Heart left ventricle (tissue), 16 donors: Measurements from ENCODE around the gene EXOSC5. TPM values are rescaled to one million over a fixed set of nuclear protein-coding genes. Genes with fewer than 3 reads are reported as not detected.

Experiments
- ATAC-seq, 4 donors: fragments of 200-7000 bp; cut with Tn5 transposase; one replicate each; pipeline ENCODE4 v1.9.1; 2020 to 2022; ENCODE audit warnings: moderate library complexity in 4 of 4, mild to moderate bottlenecking in 3 of 4, moderate number of reproducible peaks in 1 of 4
- DNase-seq, 5 donors: peaks; one replicate each; pipeline ENCODE4 v3.0.0-alpha.2; 2020
- H3K27ac ChIP-seq, 12 donors: fragments of 200-600 bp; sonication (generic) in 4 of 12; one replicate each; pipeline versions ENCODE4 v1.5.0 to v1.8.0; 2016 to 2022; ENCODE audit warnings: mild to moderate bottlenecking in 2 of 12
- H3K27me3 ChIP-seq, 9 donors: fragments of 200-600 bp; sonication (generic) in 2 of 9; one replicate each; pipeline versions ENCODE4 v1.5.1 to v1.8.0; 2016 to 2022; ENCODE audit warnings: mild to moderate bottlenecking in 3 of 9
- H3K36me3 ChIP-seq, 9 donors: fragments of 200-600 bp; sonication (generic) in 2 of 9; one replicate each; pipeline versions ENCODE4 v1.5.0 to v1.8.0; 2018 to 2022; ENCODE audit warnings: mild to moderate bottlenecking in 2 of 9
- H3K4me1 ChIP-seq, 12 donors: fragments of 200-600 bp; sonication (generic) in 4 of 12; one replicate each; pipeline versions ENCODE4 v1.5.0 to v1.8.0; 2016 to 2022; ENCODE audit warnings: mild to moderate bottlenecking in 3 of 12
- H3K4me3 ChIP-seq, 12 donors: fragments of 200-600 bp; sonication (generic) in 4 of 12; one replicate each; pipeline versions ENCODE4 v1.5.0 to v1.8.0; 2017 to 2022; ENCODE audit warnings: mild to moderate bottlenecking in 9 of 12, moderate library complexity in 4 of 12
- H3K9me3 ChIP-seq, 12 donors: fragments of 200-600 bp; sonication (generic) in 4 of 12; one replicate each; pipeline versions ENCODE4 v1.5.0 to v1.8.0; 2016 to 2022; ENCODE audit warnings: mild to moderate bottlenecking in 1 of 12
- CTCF ChIP-seq, 12 donors: fragments of 200-600 bp; sonication (generic) in 4 of 12; IDR thresholded peaks; one replicate each; pipeline versions ENCODE4 v1.5.0 to v1.8.0; 2018 to 2022; ENCODE audit warnings: antibody characterized with exemption in 12 of 12, mild to moderate bottlenecking in 5 of 12
- POLR2A ChIP-seq, 2 donors: fragments of 450-650 bp; IDR thresholded peaks; one replicate each; pipeline ENCODE4 v1.6.1; 2017; ENCODE audit warnings: antibody characterized with exemption in 2 of 2, mild to moderate bottlenecking in 2 of 2, moderate library complexity in 2 of 2
- WGBS, 4 donors: extraction: QIAGEN DNeasy Blood & Tissue Kit in 2 of 4; methylation state at CpG; one replicate each; pipeline versions ENCODE4 v1.1.5 to v1.1.7; 2013 to 2018; 5-methylcytosine and 5-hydroxymethylcytosine counted together
- intact Hi-C, 10 donors: fragments of 100-400 bp; cut with DNase I; formaldehyde crosslinking; loops; one replicate each; pipeline versions ENCODE4 v1.11.1 to v1.14.2; 2022
- polyA plus RNA-seq, 2 donors: library from polyadenylated mRNA; stranded (reverse); fragments of 200-250 nt; gene quantifications; one replicate each; pipeline ENCODE4 v1.2.3, GENCODE V29; 2013
- total RNA-seq, 9 donors: library from RNA; depleted of rRNA in 2 of 9; stranded (reverse); fragments of >200 nt in 2 of 9; fragmentation: NEBNext Ultra II Directional in 3 of 9; extraction: Animal tissue kit (Norgen Biotek cat#: 25700) in 3 of 9; gene quantifications; one replicate each; pipeline versions ENCODE4 v1.1.0 to v1.2.4, GENCODE V29; 2016 to 2023
- donor health status: ischemic (EF 13 %, LVEDD 7.1; RV severe dilation, severe dysfunction).
- donor health status: healthy with polysubstance abuse.
- donor health status: DM: no; HTN: yes; CAD: no.
- donor health status: DM: no; HTN: no; CAD: no.
- donor health status: ischemic (EF 25% LVEDD 6.9; RV normal size, moderate dysfunction).
- donor health status: ischemic (EF 25% LVEDD 5.7; RV mildly dilated, moderate dysfunction).
- donor health status: healthy.
- donor health status: DM: yes; HTN: yes; CAD: no.
- donor health status: ischemic (EF 35%, LVEDD 5.7; RV mildly dilated, moderate dysfunction).
- donor health status: nonischemic (EF 11% LVEDD 7.7; RV severe dilation, severe dysfunction).
- donor health status: DM: yes; HTN: yes; CAD: no.
- donor health status: PGD.
- donor health status: ischemic (EF 29% LVEDD 5.4; RV normal size, mild dysfunction).
- donor health status: nonischemic (EF 23%, LVEDD 6.1; RV moderate dilation, normal function).

The EXOSC5 gene
- total and polyA plus RNA-seq, 11 donors = 9.6 to 40.4 (median 13.7) TPM

- Histone ChIP-seq H3K36me3 (peaks cover 0 to 99% (median 68%) of the 10 kb centered on the region in 9 donors), H3K4me1 (peaks cover 0 to 26% (median 0%) of the 10 kb centered on the region in 12 donors), H3K4me3 (no peak overlapping the region), H3K9me3 (no peaks in the 10 kb centered on the region), H3K27me3 (no peaks in the 10 kb centered on the region), H3K27ac (peak overlapping the region in 1 of 12 donors; percentile 35)
- peak in 2 of 4 donors; percentile 52 to 68 for ATAC-seq
- no peak for TF ChIP-seq POLR2A (IDR thresholded peaks at IDR 0.05)
- TF ChIP-seq CTCF (IDR thresholded peaks at IDR 0.05) = no peak
- 89 to 94% (median 92%) methylated on average over 20 of the region's 20 CpGs for WGBS, 4 donors
- intact Hi-C loops = no loop called here
- no peak for DNase-seq
These were observed 55.3 kb downstream of the EXOSC5 start for GRCh38 chr19:41341669-41342490.

- Histone ChIP-seq H3K4me1 (peaks cover 0 to 35% (median 5%) of the 10 kb centered on the region in 12 donors), H3K27ac (no peak overlapping the region), H3K4me3 (no peak overlapping the region), H3K27me3 (no peaks in the 10 kb centered on the region), H3K36me3 (peaks cover 0 to 96% (median 55%) of the 10 kb centered on the region in 9 donors), H3K9me3 (no peaks in the 10 kb centered on the region)
- DNase-seq (no peak), ATAC-seq (no peak)
- intact Hi-C loops = no loop called here
- WGBS, 4 donors = 96 to 98% (median 97%) methylated on average over 5 of the region's 5 CpGs
- no peak for TF ChIP-seq POLR2A (IDR thresholded peaks at IDR 0.05)
- no peak for TF ChIP-seq CTCF (IDR thresholded peaks at IDR 0.05)
These were observed 57.2 kb downstream of the EXOSC5 start for GRCh38 chr19:41339936-41340335.

Other genes with a start within 250 kb of the EXOSC5 start
- 1 to 10 TPM in 2 of 9 donors, under 1 TPM in 7; 0.18 to 3.8 (median 0.37) TPM for gene CYP2S1, start 204.1 kb downstream of the EXOSC5 start, total RNA-seq
- gene CYP2S1, start 204.1 kb downstream of the EXOSC5 start, polyA plus RNA-seq = under 1 TPM; 0.11 to 0.35 TPM
- gene AXL, start 178.1 kb downstream of the EXOSC5 start, total RNA-seq = 10 to 100 TPM in 7 of 9 donors, 1 to 10 TPM in 2; 9.3 to 62.5 (median 13.2) TPM
- 10 to 100 TPM in 1 of 2 donors, 1 to 10 TPM in 1; 5.0 to 21.1 TPM for gene AXL, start 178.1 kb downstream of the EXOSC5 start, polyA plus RNA-seq
- gene HNRNPUL1, start 133.0 kb downstream of the EXOSC5 start, total RNA-seq = 100 to 1,000 TPM in 7 of 9 donors, 10 to 100 TPM in 2; 88.7 to 138 (median 115) TPM
- 10 to 100 TPM; 64.2 to 91.0 TPM for gene HNRNPUL1, start 133.0 kb downstream of the EXOSC5 start, polyA plus RNA-seq
- 10 to 100 TPM; 10.0 to 22.2 (median 14.2) TPM for gene CCDC97, start 87.2 kb downstream of the EXOSC5 start, total RNA-seq
- 10 to 100 TPM; 12.8 to 16.0 TPM for gene CCDC97, start 87.2 kb downstream of the EXOSC5 start, polyA plus RNA-seq
- gene TGFB1, start 43.4 kb downstream of the EXOSC5 start, total RNA-seq = 10 to 100 TPM in 8 of 9 donors, 1 to 10 TPM in 1; 9.4 to 68.8 (median 13.9) TPM
- 10 to 100 TPM; 13.4 to 24.0 TPM for gene TGFB1, start 43.4 kb downstream of the EXOSC5 start, polyA plus RNA-seq
- 1 to 10 TPM; 2.0 to 5.1 (median 3.3) TPM for gene B9D2, start 33.2 kb downstream of the EXOSC5 start, total RNA-seq
- 10 to 100 TPM in 1 of 2 donors, 1 to 10 TPM in 1; 1.9 to 14.6 TPM for gene B9D2, start 33.2 kb downstream of the EXOSC5 start, polyA plus RNA-seq
- 1 to 10 TPM; 1.0 to 5.4 (median 2.5) TPM for gene TMEM91, start 20.8 kb downstream of the EXOSC5 start, total RNA-seq
- 1 to 10 TPM; 2.5 to 6.7 TPM for gene TMEM91, start 20.8 kb downstream of the EXOSC5 start, polyA plus RNA-seq
- 100 to 1,000 TPM in 2 of 9 donors, 10 to 100 TPM in 7; 32.0 to 149 (median 39.2) TPM for gene BCKDHA, start 459 bp upstream of the EXOSC5 start, total RNA-seq
- gene BCKDHA, start 459 bp upstream of the EXOSC5 start, polyA plus RNA-seq = 10 to 100 TPM; 39.1 to 74.4 TPM
- 10 to 100 TPM in 3 of 9 donors, 1 to 10 TPM in 6; 6.4 to 11.5 (median 9.4) TPM for gene B3GNT8, start 30.0 kb upstream of the EXOSC5 start, total RNA-seq
- gene B3GNT8, start 30.0 kb upstream of the EXOSC5 start, polyA plus RNA-seq = 10 to 100 TPM in 1 of 2 donors, 1 to 10 TPM in 1; 5.0 to 12.6 TPM
- gene DMAC2, start 42.6 kb upstream of the EXOSC5 start, total RNA-seq = 100 to 1,000 TPM in 6 of 9 donors, 10 to 100 TPM in 3; 67.9 to 138 (median 102) TPM
- 100 to 1,000 TPM; 121 to 130 TPM for gene DMAC2, start 42.6 kb upstream of the EXOSC5 start, polyA plus RNA-seq
- under 1 TPM in 1 of 9 donors, not detected in 8; 0.30 TPM for gene ERICH4, start 45.8 kb upstream of the EXOSC5 start, total RNA-seq
- under 1 TPM in 1 of 2 donors, not detected in 1; 0.10 TPM for gene ERICH4, start 45.8 kb upstream of the EXOSC5 start, polyA plus RNA-seq
- 1 to 10 TPM in 2 of 9 donors, under 1 TPM in 6, not detected in 1; 0.27 to 5.7 (median 0.66) TPM for gene CEACAM21, start 178.8 kb upstream of the EXOSC5 start, total RNA-seq
- gene CEACAM21, start 178.8 kb upstream of the EXOSC5 start, polyA plus RNA-seq = under 1 TPM in 1 of 2 donors, not detected in 1; 0.50 TPM
- gene CEACAM4, start 229.7 kb upstream of the EXOSC5 start, total RNA-seq = 1 to 10 TPM in 1 of 9 donors, under 1 TPM in 6, not detected in 2; 0.29 to 1.5 (median 0.35) TPM
- under 1 TPM; 0.46 to 0.49 TPM for gene CEACAM4, start 229.7 kb upstream of the EXOSC5 start, polyA plus RNA-seq